HCT116 (cell line): Measurements from ENCODE around the gene PSMB7. TPM values are rescaled to one million over a fixed set of nuclear protein-coding genes. Genes with fewer than 3 reads are reported as not detected.

Experiments
- ATAC-seq: fragments of 200-7000 bp; cut with Tn5 transposase; 2 replicates; pipeline ENCODE4 v1.9.1; 2020; ENCODE audit warnings: mild to moderate bottlenecking, moderate library complexity
- BruUV-seq: library from RNA; stranded (reverse); fragments of 400-500 nt; replicated peaks from 2 replicates; lab custom pipeline; 2021; lab: Mats Ljungman, UMichigan
- CTCF ChIA-PET: fragments of 300-600 bp; sonication (Branson Sonifier 250); formaldehyde crosslinking; loops from one replicate; lab custom pipeline; 2021; ENCODE audit warnings: antibody characterized with exemption; lab: Charles Lee
- POLR2A ChIA-PET: fragments of 300-600, 350-600 bp; sonication (Branson Sonifier 250); formaldehyde crosslinking; loops from one replicate; lab custom pipeline; 2021; ENCODE audit warnings: antibody characterized with exemption; lab: Charles Lee
- RAD21 ChIA-PET, 2 experiments: fragments of 300-600 bp; sonication (Branson Sonifier 250); formaldehyde crosslinking; loops; one replicate each; lab custom pipeline; 2023; ENCODE audit warnings: low total read pairs in 2 of 2; ENCODE audit not compliant: uncharacterized antibody in 2 of 2, unreplicated experiment in 2 of 2, low non-redundant PET in 1 of 2; lab: Charles Lee
- DNase-seq: peaks from one replicate; pipeline ENCODE4 v3.0.0-alpha.2; 2010; ENCODE audit warnings: low read depth, low spot score
- H2AFZ ChIP-seq: fragments of 200-600 bp; shearing (Covaris generic), sonication (generic); 2 replicates; pipeline ENCODE4 v1.6.1; 2017; ENCODE audit warnings: low read depth, mixed run types, mixed read lengths, antibody characterized with exemption, low read length; ENCODE audit not compliant: poor library complexity, severe bottlenecking
- H3K27ac ChIP-seq: 2 replicates; pipeline ENCODE4 v1.5.1; 2012; ENCODE audit warnings: low read depth, low read length
- H3K27me3 ChIP-seq: fragments of 200-600 bp; sonication (generic); 2 replicates; pipeline ENCODE4 v1.6.1; 2016; ENCODE audit warnings: mixed run types, low read length, mixed read lengths; ENCODE audit not compliant: insufficient read depth
- H3K36me3 ChIP-seq, 2 experiments: fragments of 200-500 bp in 1 of 2; fragments of 200-600 bp in 1 of 2; sonication (Bioruptor generic) in 1 of 2; sonication (generic) in 1 of 2; 2 replicates each; pipeline versions ENCODE4 v1.5.1 to v1.6.1; 2014 to 2016; ENCODE audit warnings: low read length in 2 of 2, inconsistent platforms in 1 of 2, mixed read lengths in 1 of 2, mixed run types in 1 of 2; ENCODE audit not compliant: insufficient read depth in 2 of 2, control insufficient read depth in 1 of 2
- H3K4me1 ChIP-seq, 2 experiments: fragments of 200-600 bp in 1 of 2; sonication (generic) in 1 of 2; 2 replicates each; pipeline versions ENCODE4 v1.5.1 to v1.6.1; 2012 to 2017; ENCODE audit warnings: low read length in 2 of 2, inconsistent platforms in 1 of 2, mild to moderate bottlenecking in 1 of 2, mixed read lengths in 1 of 2, mixed run types in 1 of 2, moderate library complexity in 1 of 2; ENCODE audit not compliant: insufficient read depth in 2 of 2, control insufficient read depth in 1 of 2
- H3K4me2 ChIP-seq: fragments of 200-600 bp; sonication (generic); 2 replicates; pipeline ENCODE4 v1.6.1; 2017; ENCODE audit warnings: mixed run types, low read length, mixed read lengths
- H3K4me3 ChIP-seq, 2 experiments: fragments of 200-600 bp in 1 of 2; sonication (generic) in 1 of 2; replicated peaks in 1 of 2; 2 replicates each; pipeline ENCODE4 v1.5.1; 2011 to 2016; ENCODE audit warnings: low read length in 2 of 2, control low read depth in 1 of 2, low read depth in 1 of 2, mild to moderate bottlenecking in 1 of 2, mixed read lengths in 1 of 2, mixed run types in 1 of 2
- H3K79me2 ChIP-seq: fragments of 200-600 bp; sonication (generic); 2 replicates; pipeline ENCODE4 v1.6.1; 2017; ENCODE audit warnings: mild to moderate bottlenecking, mixed run types, low read length, moderate library complexity, mixed read lengths; ENCODE audit not compliant: insufficient read depth
- H3K9ac ChIP-seq: fragments of 200-600 bp; sonication (generic); 2 replicates; pipeline ENCODE4 v1.6.1; 2016; ENCODE audit warnings: low read length, mixed read lengths
- H3K9me2 ChIP-seq: fragments of 200-600 bp; sonication (generic), shearing (Covaris generic); 2 replicates; pipeline ENCODE4 v1.6.1; 2017; ENCODE audit warnings: mixed run types, mild to moderate bottlenecking, moderate library complexity; ENCODE audit not compliant: insufficient read depth
- H3K9me3 ChIP-seq, 2 experiments: fragments of 200-500 bp in 1 of 2; fragments of 200-600 bp in 1 of 2; sonication (Bioruptor generic) in 1 of 2; sonication (generic) in 1 of 2; 2 replicates each; pipeline ENCODE4 v1.6.1; 2014 to 2017; ENCODE audit warnings: low read length in 2 of 2, mixed read lengths in 2 of 2, inconsistent platforms in 1 of 2, low read depth in 1 of 2, mild to moderate bottlenecking in 1 of 2, mixed run types in 1 of 2, moderate library complexity in 1 of 2; ENCODE audit not compliant: control insufficient read depth in 1 of 2, insufficient read depth in 1 of 2
- H4K20me1 ChIP-seq: fragments of 200-600 bp; sonication (generic), shearing (Covaris generic); 2 replicates; pipeline ENCODE4 v1.6.1; 2017; ENCODE audit warnings: mixed run types, mild to moderate bottlenecking, moderate library complexity; ENCODE audit not compliant: insufficient read depth
- CBX3 ChIP-seq: IDR thresholded peaks from 2 replicates; pipeline ENCODE4 v1.6.1; 2012; ENCODE audit warnings: low read depth
- EGR1 ChIP-seq: IDR thresholded peaks from 2 replicates; pipeline ENCODE4 v1.6.1; 2012; ENCODE audit warnings: low read depth
- ELF1 ChIP-seq: IDR thresholded peaks from 2 replicates; pipeline ENCODE4 v1.6.1; 2012; ENCODE audit warnings: low read depth, borderline replicate concordance
- EZH2 ChIP-seq: fragments of 200-600 bp; sonication (generic); IDR thresholded peaks from 2 replicates; pipeline ENCODE4 v1.6.1; 2017; ENCODE audit warnings: antibody characterized with exemption, mixed run types
- EZH2phosphoT487 ChIP-seq: fragments of 200-600 bp; IDR thresholded peaks from 2 replicates; pipeline ENCODE4 v1.6.1; 2018; ENCODE audit warnings: antibody characterized with exemption, borderline replicate concordance
- FOSL1 ChIP-seq: IDR thresholded peaks from 2 replicates; pipeline ENCODE4 v1.6.1; 2012; ENCODE audit warnings: low read depth
- JUND ChIP-seq: IDR thresholded peaks from 2 replicates; pipeline ENCODE4 v1.6.1; 2012
- POLR2A ChIP-seq: IDR thresholded peaks from 2 replicates; pipeline ENCODE4 v1.7.0; 2011; ENCODE audit warnings: borderline replicate concordance; ENCODE audit not compliant: insufficient read depth, insufficient read length; ENCODE audit errors: extremely low read depth
- RAD21 ChIP-seq: IDR thresholded peaks from 2 replicates; pipeline ENCODE4 v1.6.1; 2012; ENCODE audit warnings: low read depth, mild to moderate bottlenecking
- SIN3A ChIP-seq: IDR thresholded peaks from 2 replicates; pipeline ENCODE4 v1.6.1; 2012; ENCODE audit warnings: low read depth
- SP1 ChIP-seq: IDR thresholded peaks from 2 replicates; pipeline ENCODE4 v1.6.1; 2012; ENCODE audit warnings: low read depth
- SRF ChIP-seq: IDR thresholded peaks from 2 replicates; pipeline ENCODE4 v1.6.1; 2012; ENCODE audit warnings: low read depth
- TCF7L2 ChIP-seq: IDR thresholded peaks from 2 replicates; pipeline ENCODE4 v1.7.0; 2011; ENCODE audit warnings: borderline replicate concordance, inconsistent platforms; ENCODE audit not compliant: insufficient read depth, insufficient read length; ENCODE audit errors: extremely low read depth
- YY1 ChIP-seq: IDR thresholded peaks from 2 replicates; pipeline ENCODE4 v1.6.1; 2011; ENCODE audit warnings: low read length, low read depth, moderate library complexity, mild to moderate bottlenecking; ENCODE audit not compliant: insufficient replicate concordance; ENCODE audit errors: extremely low read depth
- ZFX ChIP-seq: fragments of 450-650 bp; IDR thresholded peaks from 2 replicates; pipeline ENCODE4 v1.6.1; 2017
- intact Hi-C: fragments of 100-400 bp; cut with micrococcal nuclease; formaldehyde crosslinking; loops from 2 replicates; pipeline ENCODE4 v1.10.0; 2022
- total RNA-seq: library from RNA; stranded (reverse); gene quantifications from one replicate; pipeline ENCODE4 v1.2.1, GENCODE V29; 2021; ENCODE audit not compliant: unreplicated experiment
- TF ChIP-seq, protein P1 (sequence below): IDR thresholded peaks from 2 replicates; pipeline ENCODE4 v1.6.1; 2012; ENCODE audit warnings: low read depth
- TF ChIP-seq, protein P2 (sequence below): IDR thresholded peaks from 2 replicates; pipeline ENCODE4 v1.6.1; 2011; ENCODE audit warnings: mild to moderate bottlenecking, low read length, moderate library complexity; ENCODE audit not compliant: insufficient replicate concordance; ENCODE audit errors: extremely low read depth

PSMB7 gene
- total RNA-seq, 1 experiment from 2014 or later: 222 TPM

DNA sequence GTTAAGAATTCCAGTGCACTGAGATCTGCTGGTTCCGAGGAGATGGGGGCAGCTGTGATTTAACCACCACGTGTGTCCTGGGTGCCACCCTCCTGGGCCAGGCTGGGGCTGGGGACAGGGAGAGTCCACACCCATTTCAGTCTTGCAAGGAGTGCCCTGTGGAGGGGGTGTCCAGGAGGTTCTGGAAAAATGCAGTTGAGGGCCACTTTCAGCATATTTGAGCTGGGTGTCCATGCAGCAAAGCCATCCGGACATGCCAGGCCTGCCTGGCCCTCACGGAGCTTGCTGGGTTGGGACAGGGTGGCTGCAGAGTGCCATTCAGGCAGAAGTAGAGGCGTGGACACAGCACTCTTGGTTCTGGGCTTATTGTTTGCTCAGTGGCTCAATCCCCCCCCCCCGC, 89.4 kb downstream of the PSMB7 start:
- Histone ChIP-seq H3K27me3 (no peaks in the 10 kb centered on the region), H3K9me2 (no peaks in the 10 kb centered on the region), H3K4me2 (no peak overlapping the region), H4K20me1 (no peaks in the 10 kb centered on the region), H3K79me2 (no peaks in the 10 kb centered on the region), H2AFZ (no peak overlapping the region), H3K36me3 (peaks cover 2 to 4% of the 10 kb centered on the region in 2 experiments; a peak in 3 of 4 replicates), H3K4me3 (no peak overlapping the region), H3K27ac (no peak overlapping the region), H3K9me3 (no peaks in the 10 kb centered on the region), H3K4me1 (no peaks in the 10 kb centered on the region), H3K9ac (no peak overlapping the region)
- no TSS peak for BruUV-seq
- no peak for TF ChIP-seq YY1
- TF ChIP-seq, protein P1, sequence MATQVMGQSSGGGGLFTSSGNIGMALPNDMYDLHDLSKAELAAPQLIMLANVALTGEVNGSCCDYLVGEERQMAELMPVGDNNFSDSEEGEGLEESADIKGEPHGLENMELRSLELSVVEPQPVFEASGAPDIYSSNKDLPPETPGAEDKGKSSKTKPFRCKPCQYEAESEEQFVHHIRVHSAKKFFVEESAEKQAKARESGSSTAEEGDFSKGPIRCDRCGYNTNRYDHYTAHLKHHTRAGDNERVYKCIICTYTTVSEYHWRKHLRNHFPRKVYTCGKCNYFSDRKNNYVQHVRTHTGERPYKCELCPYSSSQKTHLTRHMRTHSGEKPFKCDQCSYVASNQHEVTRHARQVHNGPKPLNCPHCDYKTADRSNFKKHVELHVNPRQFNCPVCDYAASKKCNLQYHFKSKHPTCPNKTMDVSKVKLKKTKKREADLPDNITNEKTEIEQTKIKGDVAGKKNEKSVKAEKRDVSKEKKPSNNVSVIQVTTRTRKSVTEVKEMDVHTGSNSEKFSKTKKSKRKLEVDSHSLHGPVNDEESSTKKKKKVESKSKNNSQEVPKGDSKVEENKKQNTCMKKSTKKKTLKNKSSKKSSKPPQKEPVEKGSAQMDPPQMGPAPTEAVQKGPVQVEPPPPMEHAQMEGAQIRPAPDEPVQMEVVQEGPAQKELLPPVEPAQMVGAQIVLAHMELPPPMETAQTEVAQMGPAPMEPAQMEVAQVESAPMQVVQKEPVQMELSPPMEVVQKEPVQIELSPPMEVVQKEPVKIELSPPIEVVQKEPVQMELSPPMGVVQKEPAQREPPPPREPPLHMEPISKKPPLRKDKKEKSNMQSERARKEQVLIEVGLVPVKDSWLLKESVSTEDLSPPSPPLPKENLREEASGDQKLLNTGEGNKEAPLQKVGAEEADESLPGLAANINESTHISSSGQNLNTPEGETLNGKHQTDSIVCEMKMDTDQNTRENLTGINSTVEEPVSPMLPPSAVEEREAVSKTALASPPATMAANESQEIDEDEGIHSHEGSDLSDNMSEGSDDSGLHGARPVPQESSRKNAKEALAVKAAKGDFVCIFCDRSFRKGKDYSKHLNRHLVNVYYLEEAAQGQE: no peak
- CTCF ChIA-PET: interaction anchor here (1.4 kb wide), 1 partner anchor 199 kb away, joined by 10 read pairs; no protein-coding TSS in a partner anchor
- no peak for DNase-seq
- POLR2A ChIA-PET: no interaction called here
- no peak for ATAC-seq
- RAD21 ChIA-PET: interaction anchor here in 1 of 2 experiments (1.3 kb wide), 1 partner anchor 199 kb away, joined by 3 read pairs; no protein-coding TSS in a partner anchor
- intact Hi-C loops: no loop called here

DNA sequence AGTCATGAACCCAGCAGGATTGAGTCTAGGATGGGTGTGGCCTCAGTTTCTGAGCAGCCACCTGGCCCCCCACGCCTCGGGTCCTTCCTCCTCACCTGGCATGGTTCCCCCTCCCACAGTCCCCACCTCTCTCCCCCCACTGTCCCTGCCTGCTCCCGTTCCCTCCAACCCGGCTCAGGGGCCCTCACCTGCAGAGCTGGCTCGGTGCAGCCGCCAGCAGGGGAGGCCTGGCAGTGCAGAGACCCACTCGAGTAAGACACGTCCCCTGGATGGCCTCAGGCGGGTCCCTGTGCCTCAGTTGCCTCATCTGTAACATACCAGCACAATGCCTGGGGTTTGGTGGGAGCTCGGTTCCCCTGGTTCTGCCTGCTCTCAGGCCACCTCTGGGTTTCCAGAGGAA, 91.3 kb downstream of the PSMB7 start:
- no peak overlapping the region for H3K4me2 ChIP-seq
- H4K20me1 ChIP-seq: no peaks in the 10 kb centered on the region
- H3K4me3 ChIP-seq: no peak overlapping the region
- H2AFZ ChIP-seq: no peak overlapping the region
- intact Hi-C loops: no loop called here
- H3K9me3 ChIP-seq: no peaks in the 10 kb centered on the region
- H3K4me1 ChIP-seq: peaks cover 0 to 9% of the 10 kb centered on the region in 2 experiments; a peak in 1 of 4 replicates
- H3K27ac ChIP-seq: no peak overlapping the region
- H3K79me2 ChIP-seq: no peaks in the 10 kb centered on the region
- no peak overlapping the region for H3K9ac ChIP-seq
- H3K27me3 ChIP-seq: no peaks in the 10 kb centered on the region
- H3K36me3 ChIP-seq: peaks cover 0 to 1% of the 10 kb centered on the region in 2 experiments; a peak in 3 of 4 replicates
- DNase-seq (no peak), ATAC-seq (no peak)
- RAD21 ChIA-PET: no interaction called here
- H3K9me2 ChIP-seq: no peaks in the 10 kb centered on the region
- POLR2A ChIA-PET: no interaction called here
- BruUV-seq: no TSS peak
- CTCF ChIA-PET: no interaction called here
- TF ChIP-seq EZH2phosphoT487 (no peak), TCF7L2 (no peak), FOSL1 (no peak), POLR2A (no peak), SRF (no peak), EGR1 (no peak), RAD21 (no peak), EZH2 (no peak), ZFX (no peak), SIN3A (no peak), CBX3 (no peak), ELF1 (no peak), JUND (no peak), YY1 (no peak), SP1 (no peak)
- TF ChIP-seq, protein P2, sequence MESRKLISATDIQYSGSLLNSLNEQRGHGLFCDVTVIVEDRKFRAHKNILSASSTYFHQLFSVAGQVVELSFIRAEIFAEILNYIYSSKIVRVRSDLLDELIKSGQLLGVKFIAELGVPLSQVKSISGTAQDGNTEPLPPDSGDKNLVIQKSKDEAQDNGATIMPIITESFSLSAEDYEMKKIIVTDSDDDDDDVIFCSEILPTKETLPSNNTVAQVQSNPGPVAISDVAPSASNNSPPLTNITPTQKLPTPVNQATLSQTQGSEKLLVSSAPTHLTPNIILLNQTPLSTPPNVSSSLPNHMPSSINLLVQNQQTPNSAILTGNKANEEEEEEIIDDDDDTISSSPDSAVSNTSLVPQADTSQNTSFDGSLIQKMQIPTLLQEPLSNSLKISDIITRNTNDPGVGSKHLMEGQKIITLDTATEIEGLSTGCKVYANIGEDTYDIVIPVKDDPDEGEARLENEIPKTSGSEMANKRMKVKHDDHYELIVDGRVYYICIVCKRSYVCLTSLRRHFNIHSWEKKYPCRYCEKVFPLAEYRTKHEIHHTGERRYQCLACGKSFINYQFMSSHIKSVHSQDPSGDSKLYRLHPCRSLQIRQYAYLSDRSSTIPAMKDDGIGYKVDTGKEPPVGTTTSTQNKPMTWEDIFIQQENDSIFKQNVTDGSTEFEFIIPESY: no peak
